RWPE2 (cell line): ENCODE data around the gene MINDY4.

Experiments used
- ATAC-seq: fragments of 200-7000 bp; cut with Tn5 transposase; 3 replicates; pipeline ENCODE4 v1.9.1; 2021; ENCODE audit warnings: low read depth
- DNase-seq: peaks from one replicate; pipeline ENCODE4 v3.0.0-alpha.2; 2020; ENCODE audit warnings: low spot score
- H3K27ac ChIP-seq: fragments of 450-650 bp; 2 replicates; pipeline ENCODE4 v1.5.1; 2017; ENCODE audit warnings: mild to moderate bottlenecking; ENCODE audit not compliant: poor library complexity, severe bottlenecking
- H3K27me3 ChIP-seq: fragments of 250-450 bp; sonication (Bioruptor Pico); 2 replicates; pipeline ENCODE4 v1.5.1; 2021; ENCODE audit warnings: mild to moderate bottlenecking, moderate library complexity; ENCODE audit not compliant: insufficient read depth, poor library complexity, severe bottlenecking
- H3K36me3 ChIP-seq: fragments of 250-450 bp; sonication (Bioruptor Pico); 2 replicates; pipeline ENCODE4 v1.5.1; 2020; ENCODE audit warnings: low read depth, mild to moderate bottlenecking, moderate library complexity
- H3K4me1 ChIP-seq: fragments of 250-450 bp; sonication (Bioruptor Pico); 2 replicates; pipeline ENCODE4 v1.5.1; 2021; ENCODE audit warnings: mild to moderate bottlenecking, moderate library complexity; ENCODE audit not compliant: insufficient read depth, poor library complexity, severe bottlenecking
- H3K4me3 ChIP-seq: fragments of 250-450 bp; sonication (Bioruptor Pico); 2 replicates; pipeline ENCODE4 v1.5.1; 2021; ENCODE audit warnings: mild to moderate bottlenecking, moderate library complexity; ENCODE audit not compliant: severe bottlenecking
- H3K9me3 ChIP-seq: fragments of 250-450 bp; sonication (Bioruptor Pico); 2 replicates; pipeline ENCODE4 v1.5.1; 2021; ENCODE audit warnings: mild to moderate bottlenecking, moderate library complexity; ENCODE audit not compliant: severe bottlenecking
- TF ChIP-seq, protein P1 (sequence below): fragments of 450-650 bp; IDR thresholded peaks from one replicate; pipeline ENCODE4 v1.5.1; 2017; ENCODE audit warnings: mild to moderate bottlenecking, moderate library complexity; ENCODE audit not compliant: poor library complexity, severe bottlenecking

Gene MINDY4

DNA sequence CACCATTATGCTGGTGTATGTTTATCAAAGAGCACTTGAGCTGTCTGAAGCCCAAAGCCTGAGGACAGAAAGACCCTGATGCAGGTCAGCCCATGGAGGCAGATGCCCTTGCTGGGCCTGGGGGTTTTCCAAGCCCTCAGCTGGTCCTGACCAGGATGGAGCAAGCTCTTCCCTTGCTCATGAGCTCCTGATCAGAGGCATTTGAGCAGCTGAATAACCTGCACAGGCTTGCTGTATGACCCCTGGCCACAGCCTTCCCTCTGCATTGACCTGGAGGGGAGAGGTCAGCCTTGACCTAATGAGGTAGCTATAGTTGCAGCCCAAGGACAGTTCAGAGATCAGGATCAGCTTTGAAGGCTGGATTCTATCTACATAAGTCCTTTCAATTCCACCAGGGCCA, 153.4 kb downstream of the MINDY4 start:
- no peaks in the 10 kb centered on the region for H3K36me3 ChIP-seq
- TF ChIP-seq, protein P1, sequence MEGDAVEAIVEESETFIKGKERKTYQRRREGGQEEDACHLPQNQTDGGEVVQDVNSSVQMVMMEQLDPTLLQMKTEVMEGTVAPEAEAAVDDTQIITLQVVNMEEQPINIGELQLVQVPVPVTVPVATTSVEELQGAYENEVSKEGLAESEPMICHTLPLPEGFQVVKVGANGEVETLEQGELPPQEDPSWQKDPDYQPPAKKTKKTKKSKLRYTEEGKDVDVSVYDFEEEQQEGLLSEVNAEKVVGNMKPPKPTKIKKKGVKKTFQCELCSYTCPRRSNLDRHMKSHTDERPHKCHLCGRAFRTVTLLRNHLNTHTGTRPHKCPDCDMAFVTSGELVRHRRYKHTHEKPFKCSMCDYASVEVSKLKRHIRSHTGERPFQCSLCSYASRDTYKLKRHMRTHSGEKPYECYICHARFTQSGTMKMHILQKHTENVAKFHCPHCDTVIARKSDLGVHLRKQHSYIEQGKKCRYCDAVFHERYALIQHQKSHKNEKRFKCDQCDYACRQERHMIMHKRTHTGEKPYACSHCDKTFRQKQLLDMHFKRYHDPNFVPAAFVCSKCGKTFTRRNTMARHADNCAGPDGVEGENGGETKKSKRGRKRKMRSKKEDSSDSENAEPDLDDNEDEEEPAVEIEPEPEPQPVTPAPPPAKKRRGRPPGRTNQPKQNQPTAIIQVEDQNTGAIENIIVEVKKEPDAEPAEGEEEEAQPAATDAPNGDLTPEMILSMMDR: no peak
- DNase-seq (no peak), ATAC-seq (no peak)
- no peak overlapping the region for H3K4me3 ChIP-seq
- peaks cover 6% of the 10 kb centered on the region for H3K4me1 ChIP-seq
- H3K27me3 ChIP-seq: no peaks in the 10 kb centered on the region
- H3K27ac ChIP-seq: no peak overlapping the region
- no peaks in the 10 kb centered on the region for H3K9me3 ChIP-seq

DNA sequence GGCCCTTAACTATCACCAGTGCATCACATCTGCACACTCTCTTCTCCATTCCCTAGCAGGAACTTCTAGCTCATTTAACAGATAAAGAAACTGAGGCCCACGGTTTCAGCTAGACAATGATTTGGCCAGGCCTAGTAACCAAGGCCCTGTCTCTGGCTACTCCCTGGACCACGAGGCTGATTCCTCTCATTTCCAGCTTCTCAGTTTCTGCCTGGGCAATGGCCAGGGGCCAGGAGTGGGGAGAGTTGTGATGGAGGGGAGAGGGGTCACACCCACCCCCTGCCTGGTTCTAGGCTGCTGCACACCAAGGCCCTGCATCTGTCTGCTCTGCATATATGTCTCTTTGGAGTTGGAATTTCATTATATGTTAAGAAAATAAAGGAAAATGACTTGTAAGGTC, 153.9 kb downstream of the MINDY4 start:
- H3K27ac ChIP-seq: no peak overlapping the region
- H3K36me3 ChIP-seq: no peaks in the 10 kb centered on the region
- no peaks in the 10 kb centered on the region for H3K9me3 ChIP-seq
- no peak overlapping the region for H3K4me3 ChIP-seq
- H3K4me1 ChIP-seq: peaks cover 6% of the 10 kb centered on the region
- ATAC-seq: no peak
- TF ChIP-seq, protein P1: no peak
- no peaks in the 10 kb centered on the region for H3K27me3 ChIP-seq
- DNase-seq: no peak

DNA sequence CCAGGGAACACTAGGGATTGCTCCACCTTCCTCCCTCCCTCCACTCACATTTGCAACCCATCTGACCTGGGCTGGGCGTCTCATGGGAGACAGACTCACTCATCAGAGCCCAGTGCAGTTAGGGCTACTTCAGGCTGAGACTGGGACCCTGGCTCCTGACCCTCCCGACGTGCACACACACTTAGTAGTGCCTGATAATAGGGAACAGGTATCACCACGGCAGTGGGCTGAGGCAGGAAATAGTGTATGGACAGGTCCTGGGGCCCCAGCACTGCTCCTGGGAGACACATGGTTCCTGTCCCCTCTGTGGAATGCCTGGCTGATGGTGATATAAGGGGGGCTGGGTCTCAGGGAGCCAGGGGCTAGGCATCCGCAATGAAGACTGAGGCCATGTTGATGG, 154.7 kb downstream of the MINDY4 start:
- no peak overlapping the region for H3K27ac ChIP-seq
- H3K4me3 ChIP-seq: no peak overlapping the region
- peaks cover 6% of the 10 kb centered on the region for H3K4me1 ChIP-seq
- no peak for ATAC-seq
- no peak for DNase-seq
- no peaks in the 10 kb centered on the region for H3K9me3 ChIP-seq
- no peaks in the 10 kb centered on the region for H3K36me3 ChIP-seq
- H3K27me3 ChIP-seq: no peaks in the 10 kb centered on the region
- TF ChIP-seq, protein P1: no peak

DNA sequence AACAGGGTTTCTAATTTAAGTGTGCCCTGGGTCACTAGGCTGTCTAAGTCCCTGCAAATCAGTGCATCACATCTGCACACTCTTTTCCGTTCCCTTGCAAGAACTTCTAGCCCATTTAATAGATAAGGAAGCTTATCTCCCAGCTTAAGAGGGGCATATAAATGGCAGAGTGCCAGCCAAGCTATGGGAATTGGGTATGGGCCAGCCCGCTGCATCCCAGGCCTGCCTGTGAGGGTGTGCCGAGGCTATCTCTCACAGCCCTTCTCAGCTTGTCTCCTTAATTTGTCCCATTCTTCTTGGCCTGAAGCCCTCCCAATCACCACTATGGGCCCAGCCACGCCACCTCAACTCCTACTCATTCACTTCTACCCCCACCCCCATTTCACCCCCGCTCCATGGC, 155.1 kb downstream of the MINDY4 start:
- no peaks in the 10 kb centered on the region for H3K9me3 ChIP-seq
- TF ChIP-seq, protein P1: no peak
- H3K27ac ChIP-seq: no peak overlapping the region
- peaks cover 2% of the 10 kb centered on the region for H3K4me1 ChIP-seq
- ATAC-seq (no peak), DNase-seq (no peak)
- H3K4me3 ChIP-seq: no peak overlapping the region
- H3K27me3 ChIP-seq: no peaks in the 10 kb centered on the region
- no peaks in the 10 kb centered on the region for H3K36me3 ChIP-seq

DNA sequence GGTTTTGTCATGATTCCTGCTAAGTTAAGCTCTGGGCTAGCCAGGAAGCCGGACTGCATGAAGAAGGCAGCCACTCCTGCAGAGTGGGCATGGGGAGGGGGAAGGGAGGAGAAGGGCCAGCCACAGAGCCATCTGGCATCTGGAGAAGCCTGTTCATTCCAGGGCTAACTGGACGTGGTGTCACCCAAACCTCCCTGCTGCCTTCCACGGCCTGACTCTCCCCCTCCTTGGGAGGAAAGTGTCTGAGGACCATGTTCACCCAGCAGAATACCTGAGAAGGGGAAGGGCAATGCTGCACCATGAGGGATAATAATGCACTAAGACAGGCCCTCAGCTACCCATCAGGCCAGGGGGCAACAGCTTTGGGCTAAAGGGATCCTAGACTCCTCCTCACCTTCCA, 155.8 kb downstream of the MINDY4 start:
- no peaks in the 10 kb centered on the region for H3K4me1 ChIP-seq
- no peak for DNase-seq
- H3K4me3 ChIP-seq: no peak overlapping the region
- H3K9me3 ChIP-seq: no peaks in the 10 kb centered on the region
- no peaks in the 10 kb centered on the region for H3K27me3 ChIP-seq
- no peak overlapping the region for H3K27ac ChIP-seq
- no peak for ATAC-seq
- TF ChIP-seq, protein P1: no peak
- no peaks in the 10 kb centered on the region for H3K36me3 ChIP-seq
